Karpas-422 (cell line): ENCODE results near the gene TEC. TPM values are rescaled to one million over a fixed set of nuclear protein-coding genes. Genes with fewer than 3 reads are reported as not detected.

Experiments used
- DNase-seq: peaks from one replicate; pipeline ENCODE4 v3.0.0-alpha.2; 2015
- H2AFZ ChIP-seq: fragments of 200-600 bp; sonication (generic); 2 replicates; pipeline ENCODE4 v1.6.1; 2014; ENCODE audit warnings: antibody characterized with exemption, low read length, mixed read lengths
- H3K27ac ChIP-seq: fragments of 200-600 bp; sonication (generic); 2 replicates; pipeline ENCODE4 v1.5.1; 2014; ENCODE audit warnings: mild to moderate bottlenecking, low read length, moderate library complexity
- H3K27me3 ChIP-seq: fragments of 200-600 bp; sonication (generic); 2 replicates; pipeline ENCODE4 v1.6.1; 2014; ENCODE audit warnings: low read length, mixed read lengths
- H3K36me3 ChIP-seq: fragments of 200-600 bp; sonication (generic); 2 replicates; pipeline ENCODE4 v1.6.1; 2014; ENCODE audit warnings: low read length, mixed read lengths; ENCODE audit not compliant: insufficient read depth
- H3K4me1 ChIP-seq: fragments of 200-600 bp; sonication (generic); 2 replicates; pipeline ENCODE4 v1.6.1; 2014; ENCODE audit warnings: mild to moderate bottlenecking, low read length, mixed read lengths
- H3K4me2 ChIP-seq: fragments of 200-600 bp; sonication (generic); 2 replicates; pipeline ENCODE4 v1.6.1; 2014; ENCODE audit warnings: low read length, low read depth, mild to moderate bottlenecking; ENCODE audit not compliant: poor library complexity, severe bottlenecking
- H3K4me3 ChIP-seq: fragments of 200-600 bp; sonication (generic); 2 replicates; pipeline ENCODE4 v1.5.1; 2014; ENCODE audit warnings: mild to moderate bottlenecking, antibody characterized with exemption, low read length, mixed read lengths
- H3K79me2 ChIP-seq: fragments of 200-600 bp; sonication (generic); 2 replicates; pipeline ENCODE4 v1.6.1; 2014; ENCODE audit warnings: mild to moderate bottlenecking, low read length, mixed read lengths
- H3K9ac ChIP-seq: fragments of 200-600 bp; sonication (generic); 2 replicates; pipeline ENCODE4 v1.6.0; 2014; ENCODE audit warnings: low read length
- H3K9me2 ChIP-seq: fragments of 200-600 bp; sonication (generic), shearing (Covaris generic); replicated peaks from 2 replicates; pipeline ENCODE4 v1.6.0; 2014; ENCODE audit warnings: mild to moderate bottlenecking, low read length, moderate library complexity; ENCODE audit not compliant: insufficient read depth
- H3K9me3 ChIP-seq: fragments of 300-700, 200-600 bp; sonication (generic); 2 replicates; pipeline ENCODE4 v1.6.1; 2014; ENCODE audit warnings: low read length, mixed read lengths
- H4K20me1 ChIP-seq: fragments of 200-600 bp; sonication (generic); 2 replicates; pipeline ENCODE4 v1.6.1; 2014; ENCODE audit warnings: mild to moderate bottlenecking, antibody characterized with exemption, low read length, low read depth; ENCODE audit not compliant: insufficient read depth
- total RNA-seq: library from RNA; depleted of rRNA; stranded (reverse); fragments of >200 nt; shearing (Covaris generic); gene quantifications from 2 replicates; pipeline ENCODE4 v1.2.3, GENCODE V29; 2014; ENCODE audit warnings: low replicate concordance

The TEC gene
- total RNA-seq, 1 experiment from 2014 or later, result 0.45 TPM

DNA sequence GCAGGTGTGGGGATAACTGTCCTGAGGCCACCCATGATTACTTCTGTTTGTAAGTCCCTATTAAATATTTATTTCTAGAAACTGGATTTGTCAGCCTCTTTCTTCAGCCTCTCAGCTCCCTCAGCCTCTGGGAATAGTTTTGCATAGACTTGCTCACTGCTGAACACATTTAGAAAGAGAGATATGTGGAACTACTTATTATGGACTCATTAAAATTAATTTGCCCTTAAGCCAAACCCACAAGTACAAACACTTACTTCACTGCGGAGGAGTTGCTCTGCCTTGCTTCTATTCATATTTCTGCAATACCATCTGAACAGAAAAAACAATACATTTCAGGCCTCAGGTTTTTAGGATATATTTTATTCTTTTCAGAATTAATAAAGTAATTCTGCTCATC, 113.2 kb downstream of the TEC start:
- peak; percentile 50 for DNase-seq
- Histone ChIP-seq H3K4me1 (peaks cover 7% of the 10 kb centered on the region), H2AFZ (no peak overlapping the region), H3K36me3 (no peaks in the 10 kb centered on the region), H3K27ac (no peak overlapping the region), H3K4me3 (no peak overlapping the region), H3K9me2 (no peaks in the 10 kb centered on the region), H3K27me3 (no peaks in the 10 kb centered on the region), H4K20me1 (no peaks in the 10 kb centered on the region), H3K9ac (no peak overlapping the region), H3K79me2 (no peaks in the 10 kb centered on the region), H3K9me3 (peaks cover 6% of the 10 kb centered on the region; the same call in 1 of the 2 replicates), H3K4me2 (no peak overlapping the region)

- H3K9me3 ChIP-seq, result peaks cover 6% of the 10 kb centered on the region; the same call in 1 of the 2 replicates
- no peak for DNase-seq
- no peak overlapping the region for H3K4me3 ChIP-seq
- H4K20me1 ChIP-seq, result no peaks in the 10 kb centered on the region
- H3K27ac ChIP-seq, result no peak overlapping the region
- H3K4me2 ChIP-seq, result no peak overlapping the region
- H3K4me1 ChIP-seq, result peaks cover 7% of the 10 kb centered on the region
- H3K9ac ChIP-seq, result no peak overlapping the region
- no peaks in the 10 kb centered on the region for H3K27me3 ChIP-seq
- no peak overlapping the region for H2AFZ ChIP-seq
- H3K36me3 ChIP-seq, result no peaks in the 10 kb centered on the region
- no peaks in the 10 kb centered on the region for H3K9me2 ChIP-seq
- H3K79me2 ChIP-seq, result no peaks in the 10 kb centered on the region
These were observed 115.7 kb downstream of the TEC start for GRCh38 chr4:48153791-48154550.

DNA sequence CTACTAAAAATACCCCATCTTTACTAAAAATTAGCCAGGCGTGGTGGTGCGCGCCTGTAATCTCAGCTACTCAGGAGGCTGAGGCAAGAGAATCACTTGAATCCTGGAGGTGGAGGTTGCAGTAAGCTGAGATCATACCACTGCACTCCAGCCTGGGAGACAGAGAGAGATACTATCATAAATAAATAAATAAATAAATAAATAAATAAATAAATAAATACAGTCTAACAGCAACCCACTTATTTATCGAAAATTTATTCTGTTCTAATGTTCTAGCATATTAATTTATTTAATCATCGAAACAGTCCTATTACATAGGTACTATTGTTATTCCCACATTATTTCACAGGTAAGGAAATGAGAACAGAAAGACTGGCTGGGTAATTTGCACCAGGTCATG, 117.4 kb downstream of the TEC start:
- H3K4me1 ChIP-seq, result peaks cover 7% of the 10 kb centered on the region
- no peaks in the 10 kb centered on the region for H3K36me3 ChIP-seq
- H3K4me2 ChIP-seq, result no peak overlapping the region
- no peaks in the 10 kb centered on the region for H3K9me2 ChIP-seq
- no peak overlapping the region for H3K27ac ChIP-seq
- no peak overlapping the region for H3K4me3 ChIP-seq
- no peak overlapping the region for H3K9ac ChIP-seq
- no peaks in the 10 kb centered on the region for H3K79me2 ChIP-seq
- no peak for DNase-seq
- no peaks in the 10 kb centered on the region for H3K27me3 ChIP-seq
- no peak overlapping the region for H2AFZ ChIP-seq
- H4K20me1 ChIP-seq, result no peaks in the 10 kb centered on the region
- H3K9me3 ChIP-seq, result peaks cover 6% of the 10 kb centered on the region; the same call in 1 of the 2 replicates

- no peaks in the 10 kb centered on the region for H3K4me1 ChIP-seq
- H3K4me2 ChIP-seq, result no peak overlapping the region
- H3K9me3 ChIP-seq, result peaks cover 3% of the 10 kb centered on the region; the same call in 1 of the 2 replicates
- H3K9ac ChIP-seq, result no peak overlapping the region
- no peak overlapping the region for H3K27ac ChIP-seq
- no peaks in the 10 kb centered on the region for H3K9me2 ChIP-seq
- H3K4me3 ChIP-seq, result no peak overlapping the region
- H2AFZ ChIP-seq, result no peak overlapping the region
- H4K20me1 ChIP-seq, result no peaks in the 10 kb centered on the region
- no peak for DNase-seq
- H3K27me3 ChIP-seq, result no peaks in the 10 kb centered on the region
- no peaks in the 10 kb centered on the region for H3K79me2 ChIP-seq
- no peaks in the 10 kb centered on the region for H3K36me3 ChIP-seq
These were observed 119.7 kb downstream of the TEC start for GRCh38 chr4:48149827-48150370.

GRCh38 chr4:48147621-48148020, 122.0 kb downstream of the TEC start:
- Histone ChIP-seq H3K27me3 (no peaks in the 10 kb centered on the region), H3K9me2 (no peaks in the 10 kb centered on the region), H3K9ac (no peak overlapping the region)

DNA sequence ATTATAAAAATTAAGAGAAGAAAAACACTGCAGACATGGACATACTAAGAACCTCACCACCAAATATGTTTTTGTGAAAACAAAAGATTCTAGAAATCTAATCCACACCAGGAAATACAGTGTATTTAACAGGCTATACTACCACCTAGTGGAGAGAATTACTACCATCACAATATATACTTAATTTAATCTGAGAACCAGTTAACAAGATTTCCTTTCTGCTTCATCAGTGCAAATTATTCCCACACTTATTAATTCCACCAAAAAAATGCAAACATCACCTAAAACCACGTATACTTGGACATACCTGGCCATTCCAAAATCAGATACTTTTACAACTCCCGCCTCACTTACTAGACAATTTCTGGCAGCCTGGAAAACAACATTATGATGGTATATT, 128.6 kb downstream of the TEC start:
- Histone ChIP-seq H2AFZ (no peak overlapping the region), H3K9me2 (no peaks in the 10 kb centered on the region), H3K79me2 (no peaks in the 10 kb centered on the region), H3K9me3 (no peaks in the 10 kb centered on the region), H3K4me1 (peaks cover 7% of the 10 kb centered on the region), H3K27me3 (no peaks in the 10 kb centered on the region), H3K9ac (no peak overlapping the region), H3K27ac (no peak overlapping the region), H4K20me1 (no peaks in the 10 kb centered on the region), H3K36me3 (no peaks in the 10 kb centered on the region), H3K4me2 (no peak overlapping the region), H3K4me3 (no peak overlapping the region)
- DNase-seq, result peak; percentile 76

More at GRCh38 chr4:48147621-48148020, 122.0 kb downstream of the TEC start:
- Histone ChIP-seq H3K4me1 (no peaks in the 10 kb centered on the region), H3K9me3 (no peaks in the 10 kb centered on the region), H3K36me3 (no peaks in the 10 kb centered on the region), H2AFZ (no peak overlapping the region), H3K4me2 (no peak overlapping the region), H3K79me2 (no peaks in the 10 kb centered on the region), H3K27ac (no peak overlapping the region), H4K20me1 (no peaks in the 10 kb centered on the region), H3K4me3 (no peak overlapping the region)
- no peak for DNase-seq

DNA sequence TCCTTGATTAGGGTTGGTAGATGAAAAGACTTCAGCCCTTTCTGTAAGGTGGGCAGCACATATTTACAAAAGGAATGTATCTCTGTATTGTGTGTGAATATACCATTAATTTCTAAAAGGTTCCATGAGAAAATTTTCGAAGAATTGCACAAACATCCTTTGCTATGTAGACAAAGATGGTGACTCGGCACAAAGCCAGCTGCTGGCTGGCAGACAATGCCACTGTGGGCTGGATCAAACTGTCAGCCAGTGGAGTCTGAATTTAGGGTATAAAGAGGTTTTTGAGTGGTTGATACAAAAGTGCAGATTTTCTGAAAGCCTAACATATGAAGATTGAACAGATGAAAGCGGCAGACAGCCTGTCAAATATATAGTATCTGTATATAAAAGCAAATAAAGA, 129.9 kb downstream of the TEC start:
- H2AFZ ChIP-seq, result no peak overlapping the region

GRCh38 chr4:48138936-48139335, 130.7 kb downstream of the TEC start:
- H3K9me2 ChIP-seq, result no peaks in the 10 kb centered on the region
- no peak overlapping the region for H2AFZ ChIP-seq
- H3K27me3 ChIP-seq, result no peaks in the 10 kb centered on the region
- H3K36me3 ChIP-seq, result no peaks in the 10 kb centered on the region
- no peak overlapping the region for H3K9ac ChIP-seq
- H4K20me1 ChIP-seq, result no peaks in the 10 kb centered on the region
- no peak overlapping the region for H3K4me3 ChIP-seq
- no peaks in the 10 kb centered on the region for H3K9me3 ChIP-seq
- H3K79me2 ChIP-seq, result no peaks in the 10 kb centered on the region
- DNase-seq, result no peak
- H3K4me1 ChIP-seq, result peaks cover 7% of the 10 kb centered on the region
- H3K4me2 ChIP-seq, result no peak overlapping the region
- H3K27ac ChIP-seq, result no peak overlapping the region

More for the DNA sequence above, 129.9 kb downstream of the TEC start:
- H3K9me3 ChIP-seq, result no peaks in the 10 kb centered on the region
- H3K4me3 ChIP-seq, result no peak overlapping the region
- no peak overlapping the region for H3K9ac ChIP-seq
- H3K4me2 ChIP-seq, result no peak overlapping the region
- no peak for DNase-seq
- peaks cover 7% of the 10 kb centered on the region for H3K4me1 ChIP-seq
- H3K79me2 ChIP-seq, result no peaks in the 10 kb centered on the region
- no peaks in the 10 kb centered on the region for H3K36me3 ChIP-seq
- H3K27me3 ChIP-seq, result no peaks in the 10 kb centered on the region
- H4K20me1 ChIP-seq, result no peaks in the 10 kb centered on the region
- H3K27ac ChIP-seq, result no peak overlapping the region
- no peaks in the 10 kb centered on the region for H3K9me2 ChIP-seq
